HCT116 (cell line): ENCODE data around the gene AGAP1. TPM values are rescaled to one million over a fixed set of nuclear protein-coding genes. Genes with fewer than 3 reads are reported as not detected.

Experiments used
- ATAC-seq: fragments of 200-7000 bp; cut with Tn5 transposase; 2 replicates; pipeline ENCODE4 v1.9.1; 2020; ENCODE audit warnings: mild to moderate bottlenecking, moderate library complexity
- BruUV-seq: library from RNA; stranded (reverse); fragments of 400-500 nt; replicated peaks from 2 replicates; lab custom pipeline; 2021; lab: Mats Ljungman, UMichigan
- CTCF ChIA-PET: fragments of 300-600 bp; sonication (Branson Sonifier 250); formaldehyde crosslinking; loops from one replicate; lab custom pipeline; 2021; ENCODE audit warnings: antibody characterized with exemption; lab: Charles Lee
- POLR2A ChIA-PET: fragments of 300-600, 350-600 bp; sonication (Branson Sonifier 250); formaldehyde crosslinking; loops from one replicate; lab custom pipeline; 2021; ENCODE audit warnings: antibody characterized with exemption; lab: Charles Lee
- RAD21 ChIA-PET, 2 experiments: fragments of 300-600 bp; sonication (Branson Sonifier 250); formaldehyde crosslinking; loops; one replicate each; lab custom pipeline; 2023; ENCODE audit warnings: low total read pairs in 2 of 2; ENCODE audit not compliant: uncharacterized antibody in 2 of 2, unreplicated experiment in 2 of 2, low non-redundant PET in 1 of 2; lab: Charles Lee
- DNase-seq: peaks from one replicate; pipeline ENCODE4 v3.0.0-alpha.2; 2010; ENCODE audit warnings: low read depth, low spot score
- H2AFZ ChIP-seq: fragments of 200-600 bp; shearing (Covaris generic), sonication (generic); 2 replicates; pipeline ENCODE4 v1.6.1; 2017; ENCODE audit warnings: low read depth, mixed run types, mixed read lengths, antibody characterized with exemption, low read length; ENCODE audit not compliant: poor library complexity, severe bottlenecking
- H3K27ac ChIP-seq: 2 replicates; pipeline ENCODE4 v1.5.1; 2012; ENCODE audit warnings: low read depth, low read length
- H3K27me3 ChIP-seq: fragments of 200-600 bp; sonication (generic); 2 replicates; pipeline ENCODE4 v1.6.1; 2016; ENCODE audit warnings: mixed run types, low read length, mixed read lengths; ENCODE audit not compliant: insufficient read depth
- H3K36me3 ChIP-seq, 2 experiments: fragments of 200-500 bp in 1 of 2; fragments of 200-600 bp in 1 of 2; sonication (Bioruptor generic) in 1 of 2; sonication (generic) in 1 of 2; 2 replicates each; pipeline versions ENCODE4 v1.5.1 to v1.6.1; 2014 to 2016; ENCODE audit warnings: low read length in 2 of 2, inconsistent platforms in 1 of 2, mixed read lengths in 1 of 2, mixed run types in 1 of 2; ENCODE audit not compliant: insufficient read depth in 2 of 2, control insufficient read depth in 1 of 2
- H3K4me1 ChIP-seq, 2 experiments: fragments of 200-600 bp in 1 of 2; sonication (generic) in 1 of 2; 2 replicates each; pipeline versions ENCODE4 v1.5.1 to v1.6.1; 2012 to 2017; ENCODE audit warnings: low read length in 2 of 2, inconsistent platforms in 1 of 2, mild to moderate bottlenecking in 1 of 2, mixed read lengths in 1 of 2, mixed run types in 1 of 2, moderate library complexity in 1 of 2; ENCODE audit not compliant: insufficient read depth in 2 of 2, control insufficient read depth in 1 of 2
- H3K4me2 ChIP-seq: fragments of 200-600 bp; sonication (generic); 2 replicates; pipeline ENCODE4 v1.6.1; 2017; ENCODE audit warnings: mixed run types, low read length, mixed read lengths
- H3K4me3 ChIP-seq, 2 experiments: fragments of 200-600 bp in 1 of 2; sonication (generic) in 1 of 2; replicated peaks in 1 of 2; 2 replicates each; pipeline ENCODE4 v1.5.1; 2011 to 2016; ENCODE audit warnings: low read length in 2 of 2, control low read depth in 1 of 2, low read depth in 1 of 2, mild to moderate bottlenecking in 1 of 2, mixed read lengths in 1 of 2, mixed run types in 1 of 2
- H3K79me2 ChIP-seq: fragments of 200-600 bp; sonication (generic); 2 replicates; pipeline ENCODE4 v1.6.1; 2017; ENCODE audit warnings: mild to moderate bottlenecking, mixed run types, low read length, moderate library complexity, mixed read lengths; ENCODE audit not compliant: insufficient read depth
- H3K9ac ChIP-seq: fragments of 200-600 bp; sonication (generic); 2 replicates; pipeline ENCODE4 v1.6.1; 2016; ENCODE audit warnings: low read length, mixed read lengths
- H3K9me2 ChIP-seq: fragments of 200-600 bp; sonication (generic), shearing (Covaris generic); 2 replicates; pipeline ENCODE4 v1.6.1; 2017; ENCODE audit warnings: mixed run types, mild to moderate bottlenecking, moderate library complexity; ENCODE audit not compliant: insufficient read depth
- H3K9me3 ChIP-seq, 2 experiments: fragments of 200-500 bp in 1 of 2; fragments of 200-600 bp in 1 of 2; sonication (Bioruptor generic) in 1 of 2; sonication (generic) in 1 of 2; 2 replicates each; pipeline ENCODE4 v1.6.1; 2014 to 2017; ENCODE audit warnings: low read length in 2 of 2, mixed read lengths in 2 of 2, inconsistent platforms in 1 of 2, low read depth in 1 of 2, mild to moderate bottlenecking in 1 of 2, mixed run types in 1 of 2, moderate library complexity in 1 of 2; ENCODE audit not compliant: control insufficient read depth in 1 of 2, insufficient read depth in 1 of 2
- H4K20me1 ChIP-seq: fragments of 200-600 bp; sonication (generic), shearing (Covaris generic); 2 replicates; pipeline ENCODE4 v1.6.1; 2017; ENCODE audit warnings: mixed run types, mild to moderate bottlenecking, moderate library complexity; ENCODE audit not compliant: insufficient read depth
- CBX3 ChIP-seq: IDR thresholded peaks from 2 replicates; pipeline ENCODE4 v1.6.1; 2012; ENCODE audit warnings: low read depth
- CEBPB ChIP-seq: IDR thresholded peaks from 2 replicates; pipeline ENCODE4 v1.6.1; 2012; ENCODE audit warnings: low read depth
- CTCF ChIP-seq, 3 experiments: fragments of 200-600 bp in 1 of 3; sonication (generic) in 1 of 3; IDR thresholded peaks in 2 of 3; conservative IDR thresholded peaks in 1 of 3; 2 replicates each; pipeline ENCODE4 v1.5.1; 2012 to 2017; ENCODE audit warnings: low read depth in 2 of 3, low read length in 2 of 3, antibody characterized with exemption in 1 of 3, borderline replicate concordance in 1 of 3, control low read depth in 1 of 3, mild to moderate bottlenecking in 1 of 3, mixed read lengths in 1 of 3, mixed run types in 1 of 3, moderate library complexity in 1 of 3; ENCODE audit not compliant: insufficient read depth in 1 of 3
- EGR1 ChIP-seq: IDR thresholded peaks from 2 replicates; pipeline ENCODE4 v1.6.1; 2012; ENCODE audit warnings: low read depth
- EZH2phosphoT487 ChIP-seq: fragments of 200-600 bp; IDR thresholded peaks from 2 replicates; pipeline ENCODE4 v1.6.1; 2018; ENCODE audit warnings: antibody characterized with exemption, borderline replicate concordance
- MAX ChIP-seq: IDR thresholded peaks from 2 replicates; pipeline ENCODE4 v1.6.1; 2012
- POLR2A ChIP-seq: IDR thresholded peaks from 2 replicates; pipeline ENCODE4 v1.7.0; 2011; ENCODE audit warnings: borderline replicate concordance; ENCODE audit not compliant: insufficient read depth, insufficient read length; ENCODE audit errors: extremely low read depth
- RAD21 ChIP-seq: IDR thresholded peaks from 2 replicates; pipeline ENCODE4 v1.6.1; 2012; ENCODE audit warnings: low read depth, mild to moderate bottlenecking
- SP1 ChIP-seq: IDR thresholded peaks from 2 replicates; pipeline ENCODE4 v1.6.1; 2012; ENCODE audit warnings: low read depth
- SRF ChIP-seq: IDR thresholded peaks from 2 replicates; pipeline ENCODE4 v1.6.1; 2012; ENCODE audit warnings: low read depth
- TCF7L2 ChIP-seq: IDR thresholded peaks from 2 replicates; pipeline ENCODE4 v1.7.0; 2011; ENCODE audit warnings: borderline replicate concordance, inconsistent platforms; ENCODE audit not compliant: insufficient read depth, insufficient read length; ENCODE audit errors: extremely low read depth
- ZBTB33 ChIP-seq: IDR thresholded peaks from 2 replicates; pipeline ENCODE4 v1.6.1; 2011; ENCODE audit warnings: mild to moderate bottlenecking, low read length, moderate library complexity; ENCODE audit not compliant: insufficient replicate concordance; ENCODE audit errors: extremely low read depth
- ZNF274 ChIP-seq: fragments of 200-500 bp; sonication (Bioruptor generic); IDR thresholded peaks from 2 replicates; pipeline ENCODE4 v1.6.1; 2014; ENCODE audit warnings: mild to moderate bottlenecking, low read depth, low read length, inconsistent platforms
- intact Hi-C: fragments of 100-400 bp; cut with micrococcal nuclease; formaldehyde crosslinking; loops from 2 replicates; pipeline ENCODE4 v1.10.0; 2022
- total RNA-seq: library from RNA; stranded (reverse); gene quantifications from one replicate; pipeline ENCODE4 v1.2.1, GENCODE V29; 2021; ENCODE audit not compliant: unreplicated experiment

Gene AGAP1
- total RNA-seq, 1 experiment from 2014 or later, result 43.8 TPM

GRCh38 chr2:235690082-235690808, 196.4 kb downstream of the AGAP1 start:
- DNase-seq (no peak), ATAC-seq (no peak)
- Histone ChIP-seq H4K20me1 (peaks cover 3% of the 10 kb centered on the region; the same call in 1 of the 2 replicates), H3K9ac (no peak overlapping the region), H3K9me3 (no peaks in the 10 kb centered on the region), H2AFZ (no peak overlapping the region), H3K4me1 (no peaks in the 10 kb centered on the region; a peak in 1 of 4 replicates), H3K4me2 (no peak overlapping the region), H3K9me2 (no peaks in the 10 kb centered on the region)
- no TSS peak for BruUV-seq
- CTCF ChIA-PET, result no interaction called here
- TF ChIP-seq MAX (no peak), CBX3 (no peak)
- TF ChIP-seq, all 23 proteins: peak for 0
- Histone ChIP-seq H3K79me2 (peaks cover 92% of the 10 kb centered on the region), H3K27ac (no peak overlapping the region), H3K27me3 (no peaks in the 10 kb centered on the region), H3K36me3 (no peaks in the 10 kb centered on the region), H3K4me3 (no peak overlapping the region)
- ChIA-PET POLR2A (no interaction called here), RAD21 (no interaction called here)
- intact Hi-C loops, result no loop called here

- Histone ChIP-seq H3K79me2 (peaks cover 92% of the 10 kb centered on the region), H3K9ac (no peak overlapping the region), H2AFZ (no peak overlapping the region), H3K27me3 (no peaks in the 10 kb centered on the region), H3K4me1 (no peaks in the 10 kb centered on the region; a peak in 1 of 4 replicates), H3K4me2 (no peak overlapping the region), H3K27ac (no peak overlapping the region), H4K20me1 (peaks cover 3% of the 10 kb centered on the region; the same call in 1 of the 2 replicates), H3K9me3 (no peaks in the 10 kb centered on the region), H3K9me2 (no peaks in the 10 kb centered on the region), H3K36me3 (no peaks in the 10 kb centered on the region), H3K4me3 (no peak overlapping the region)
- ChIA-PET POLR2A (no interaction called here), CTCF (no interaction called here), RAD21 (no interaction called here)
- no TSS peak for BruUV-seq
- intact Hi-C loops, result no loop called here
- DNase-seq (no peak), ATAC-seq (no peak)
- TF ChIP-seq RAD21 (no peak), CEBPB (no peak), POLR2A (no peak), MAX (no peak), TCF7L2 (no peak), EGR1 (no peak), SRF (no peak), EZH2phosphoT487 (no peak), ZBTB33 (no peak), ZNF274 (no peak), SP1 (no peak), CTCF (IDR thresholded peaks at IDR 0.05 in 2 of 3, conservative IDR thresholded peaks at IDR 0.05 in 1 of 3; ENCODE audit: borderline replicate concordance in 1 of 3, insufficient read depth in 1 of 3, low read depth in 2 of 3, low read length in 2 of 3) (no peak)
Observed at GRCh38 chr2:235690809-235691450, 197.1 kb downstream of the AGAP1 start.
